ENCODE measurements around the gene POLR1B. TPM values are rescaled to one million over a fixed set of nuclear protein-coding genes. Genes with fewer than 3 reads are reported as not detected.

The POLR1B gene
- total RNA-seq, 1 donor from 2014 or later: 12.3 TPM

DNA sequence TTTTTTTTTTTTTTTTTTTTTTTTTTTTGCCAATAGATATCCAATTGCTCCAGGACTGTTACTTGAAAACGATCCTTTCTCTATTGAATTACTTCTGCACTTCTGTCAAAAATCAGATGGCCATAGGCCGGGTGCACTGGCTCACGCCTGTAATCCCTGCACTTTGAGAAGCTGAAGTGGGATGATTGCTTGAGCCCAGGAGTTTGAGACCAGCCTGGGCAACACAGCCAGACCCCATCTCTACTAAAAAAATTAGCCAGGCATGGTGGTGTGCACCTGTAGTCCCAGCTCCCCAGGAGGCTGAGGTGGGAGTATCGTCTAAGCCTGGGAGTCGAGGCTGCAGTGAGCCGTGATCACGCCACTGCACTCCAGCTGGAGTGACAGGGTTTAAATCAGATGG, 37.8 kb downstream of the POLR1B start:
- intact Hi-C loops (cut with DNase I): no loop called here
- no peak for DNase-seq
- Histone ChIP-seq H3K27ac (no peak overlapping the region), H3K4me1 (peaks cover 16% of the 10 kb centered on the region), H3K27me3 (ENCODE audit: low read depth) (no peaks in the 10 kb centered on the region), H3K36me3 (peaks cover 16% of the 10 kb centered on the region), H3K4me3 (no peak overlapping the region), H3K9me3 (no peaks in the 10 kb centered on the region)
- TF ChIP-seq, protein P1, sequence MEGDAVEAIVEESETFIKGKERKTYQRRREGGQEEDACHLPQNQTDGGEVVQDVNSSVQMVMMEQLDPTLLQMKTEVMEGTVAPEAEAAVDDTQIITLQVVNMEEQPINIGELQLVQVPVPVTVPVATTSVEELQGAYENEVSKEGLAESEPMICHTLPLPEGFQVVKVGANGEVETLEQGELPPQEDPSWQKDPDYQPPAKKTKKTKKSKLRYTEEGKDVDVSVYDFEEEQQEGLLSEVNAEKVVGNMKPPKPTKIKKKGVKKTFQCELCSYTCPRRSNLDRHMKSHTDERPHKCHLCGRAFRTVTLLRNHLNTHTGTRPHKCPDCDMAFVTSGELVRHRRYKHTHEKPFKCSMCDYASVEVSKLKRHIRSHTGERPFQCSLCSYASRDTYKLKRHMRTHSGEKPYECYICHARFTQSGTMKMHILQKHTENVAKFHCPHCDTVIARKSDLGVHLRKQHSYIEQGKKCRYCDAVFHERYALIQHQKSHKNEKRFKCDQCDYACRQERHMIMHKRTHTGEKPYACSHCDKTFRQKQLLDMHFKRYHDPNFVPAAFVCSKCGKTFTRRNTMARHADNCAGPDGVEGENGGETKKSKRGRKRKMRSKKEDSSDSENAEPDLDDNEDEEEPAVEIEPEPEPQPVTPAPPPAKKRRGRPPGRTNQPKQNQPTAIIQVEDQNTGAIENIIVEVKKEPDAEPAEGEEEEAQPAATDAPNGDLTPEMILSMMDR (IDR thresholded peaks at IDR 0.05): no peak
- no peak for ATAC-seq

DNA sequence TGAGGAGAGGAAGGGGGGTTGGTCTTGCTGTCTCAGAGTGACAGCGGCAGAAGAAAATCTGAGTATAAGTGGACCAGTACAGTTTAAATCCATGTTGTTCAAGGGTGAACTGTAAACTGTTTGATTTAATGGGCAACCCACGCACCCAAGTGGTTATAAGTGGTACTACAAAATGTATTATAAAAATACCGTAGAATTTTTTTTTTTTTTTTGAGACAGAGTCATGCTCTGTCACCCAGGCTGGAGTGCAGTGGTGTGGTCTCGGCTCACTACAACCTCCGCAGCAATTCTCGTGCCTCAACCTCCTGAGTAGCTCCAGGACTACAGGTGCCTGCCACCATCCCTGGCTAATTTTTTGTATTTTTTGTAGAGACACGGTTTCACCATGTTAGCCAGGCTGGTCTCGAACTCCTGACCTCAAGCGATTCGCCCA, 40.1 kb downstream of the POLR1B start:
- DNase-seq: no peak
- H3K4me1 ChIP-seq: peaks cover 26% of the 10 kb centered on the region
- TF ChIP-seq, protein P1 (IDR thresholded peaks at IDR 0.05): peak; percentile 54
- no peak overlapping the region for H3K4me3 ChIP-seq
- H3K36me3 ChIP-seq: peaks cover 15% of the 10 kb centered on the region
- H3K27me3 ChIP-seq (ENCODE audit: low read depth): no peaks in the 10 kb centered on the region
- ATAC-seq: peak; percentile 22 to 25
- no peak overlapping the region for H3K27ac ChIP-seq
- intact Hi-C loops (cut with DNase I): no loop called here
- no peaks in the 10 kb centered on the region for H3K9me3 ChIP-seq

DNA sequence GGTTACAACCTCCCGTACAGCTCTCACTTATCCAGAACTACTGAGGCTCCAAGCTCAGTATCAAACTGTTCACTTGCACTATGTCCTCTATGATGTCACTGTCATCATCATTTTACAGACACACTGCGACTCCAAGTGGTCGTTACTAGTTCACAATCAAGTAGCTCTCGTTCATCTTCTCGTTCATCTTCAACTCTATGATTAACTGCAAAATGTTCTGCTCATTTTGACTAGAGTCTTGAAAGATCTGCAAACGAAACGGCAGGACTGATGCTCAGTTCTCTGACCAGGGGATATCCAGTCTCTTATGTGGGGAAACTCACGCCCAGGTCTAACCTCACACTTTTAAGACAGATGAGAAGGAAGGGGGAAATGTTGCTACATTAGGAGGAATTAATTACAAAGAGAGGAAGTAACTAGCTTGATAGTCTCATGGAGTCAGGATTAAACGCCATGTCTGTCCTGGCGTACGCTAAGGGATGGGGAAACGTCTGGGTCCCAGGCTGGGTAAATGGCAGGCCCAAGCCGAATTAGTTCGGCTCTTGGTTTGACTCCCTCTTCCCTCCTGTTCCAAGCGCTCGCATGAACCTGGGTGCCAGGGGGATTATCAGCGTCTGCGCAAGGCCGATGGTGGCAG, 41.4 kb downstream of the POLR1B start:
- DNase-seq: no peak
- ATAC-seq: peak in 1 of 2 donors; percentile 11
- intact Hi-C loops (cut with DNase I): no loop called here

DNA sequence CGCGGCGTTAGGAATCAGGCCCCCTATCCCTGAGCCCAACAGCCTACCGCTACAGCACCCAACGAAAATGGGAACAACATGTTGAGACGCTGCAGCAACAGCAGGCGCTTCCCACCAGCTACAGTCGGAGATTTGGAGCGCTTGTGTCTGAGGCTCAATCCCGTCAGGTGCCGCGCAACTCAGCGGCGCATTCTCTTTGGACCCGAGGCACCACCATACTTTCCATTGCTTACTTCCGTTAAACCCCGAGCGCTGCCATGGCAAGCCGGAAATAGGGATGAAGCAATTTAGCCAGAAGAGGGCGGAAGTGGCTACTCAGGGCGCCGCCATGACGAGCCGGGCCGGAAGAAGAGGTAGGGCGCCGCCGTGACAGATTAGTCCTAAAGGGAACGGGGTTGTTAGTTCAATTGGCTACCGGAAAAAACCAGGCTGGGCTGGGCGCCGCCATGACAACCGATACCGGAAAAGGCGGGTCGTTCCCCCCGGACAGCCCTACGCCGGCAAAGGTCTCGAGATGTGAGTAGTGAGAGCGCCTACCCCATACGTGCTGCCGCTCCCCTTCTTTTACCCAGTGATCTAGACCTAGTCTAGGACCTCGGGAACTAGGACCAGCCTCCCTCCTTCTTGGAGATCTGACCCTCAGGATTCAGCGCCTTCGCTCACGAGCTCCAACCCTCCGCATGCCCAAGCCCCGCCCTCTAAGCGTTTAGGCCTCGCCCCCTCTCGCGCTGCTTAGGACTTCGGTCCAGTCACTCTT, 42.0 kb downstream of the POLR1B start, which contains the start of gene CHCHD5:
CHCHD5 (plus strand) TSS at position 476 of the 757 bp plus-strand sequence; CDS start at position 515, 39 bp downstream.
- H3K36me3 ChIP-seq: peaks cover 26% of the 10 kb centered on the region
- intact Hi-C loops (cut with DNase I): no loop called here
- ATAC-seq (peak; percentile 93 to 96), DNase-seq (peak; percentile 96)
- no peaks in the 10 kb centered on the region for H3K9me3 ChIP-seq
- TF ChIP-seq, protein P1 (IDR thresholded peaks at IDR 0.05): peak; percentile 43
- H3K4me3 ChIP-seq: peak within 1 kb of the TSS; percentile 66
- H3K27ac ChIP-seq: peak within 1 kb of the TSS; percentile 94
- no peaks in the 10 kb centered on the region for H3K27me3 ChIP-seq (ENCODE audit: low read depth)
- peaks cover 34% of the 10 kb centered on the region for H3K4me1 ChIP-seq

More for the DNA sequence above, 41.4 kb downstream of the POLR1B start:
- Histone ChIP-seq H3K36me3 (peaks cover 21% of the 10 kb centered on the region), H3K9me3 (no peaks in the 10 kb centered on the region), H3K27me3 (ENCODE audit: low read depth) (no peaks in the 10 kb centered on the region), H3K27ac (peak overlapping the region; percentile 94), H3K4me3 (peak overlapping the region; percentile 66), H3K4me1 (peaks cover 30% of the 10 kb centered on the region)
- TF ChIP-seq, protein P1 (IDR thresholded peaks at IDR 0.05): no peak

DNA sequence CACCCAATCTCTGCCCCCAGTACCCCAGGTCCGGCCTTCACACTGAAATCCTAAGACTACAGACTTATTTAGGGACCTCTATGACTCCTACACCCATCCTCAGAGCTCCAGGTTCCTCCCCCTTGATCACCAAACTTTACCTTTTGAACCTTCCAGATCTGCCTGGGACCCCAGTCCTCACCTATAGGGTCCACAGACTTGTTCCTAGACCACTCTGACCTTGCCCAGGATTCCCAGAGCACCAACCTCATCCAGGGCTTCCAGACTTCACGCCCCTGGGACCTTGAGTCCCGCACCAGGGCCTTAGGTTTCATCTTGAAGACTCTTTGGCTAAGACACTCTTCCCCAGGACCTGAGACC, 42.6 kb downstream of the POLR1B start:
- H3K4me1 ChIP-seq: peaks cover 34% of the 10 kb centered on the region
- DNase-seq (no peak), ATAC-seq (no peak)
- H3K36me3 ChIP-seq: peaks cover 26% of the 10 kb centered on the region
- TF ChIP-seq, protein P1 (IDR thresholded peaks at IDR 0.05): no peak
- H3K4me3 ChIP-seq: peak overlapping the region; percentile 66
- no peaks in the 10 kb centered on the region for H3K9me3 ChIP-seq
- no peaks in the 10 kb centered on the region for H3K27me3 ChIP-seq (ENCODE audit: low read depth)
- intact Hi-C loops (cut with DNase I): no loop called here
- H3K27ac ChIP-seq: peak overlapping the region; percentile 94

Measured in lower lobe of right lung (tissue), 2 donors.